KG1 (cell line): ENCODE data around the gene TGIF1.

Experiments used
- DNase-seq: peaks from one replicate; lab custom pipeline; 2025; lab: John Stamatoyannopoulos, UW

The TGIF1 gene

DNA sequence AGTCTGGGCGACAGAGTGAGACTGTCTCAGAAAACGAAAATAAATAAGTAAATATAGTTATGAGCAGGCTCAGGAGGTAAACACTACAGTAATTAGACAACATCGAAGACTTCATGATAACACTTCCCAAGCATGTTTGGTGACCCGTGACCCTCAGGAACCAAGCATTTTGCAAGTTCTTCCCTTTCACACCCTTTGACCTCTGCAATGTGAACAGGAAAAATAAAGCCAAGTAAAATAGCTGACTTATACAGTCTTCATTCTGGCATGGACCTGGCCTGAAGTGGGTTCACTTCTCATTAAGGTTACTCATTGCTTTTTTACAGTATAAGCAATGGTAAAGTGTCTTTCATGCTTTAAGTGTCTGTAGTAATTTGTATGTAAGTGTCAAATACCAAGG lies 15.3 kb upstream of the TGIF1 start:
- DNase-seq = no peak

DNA sequence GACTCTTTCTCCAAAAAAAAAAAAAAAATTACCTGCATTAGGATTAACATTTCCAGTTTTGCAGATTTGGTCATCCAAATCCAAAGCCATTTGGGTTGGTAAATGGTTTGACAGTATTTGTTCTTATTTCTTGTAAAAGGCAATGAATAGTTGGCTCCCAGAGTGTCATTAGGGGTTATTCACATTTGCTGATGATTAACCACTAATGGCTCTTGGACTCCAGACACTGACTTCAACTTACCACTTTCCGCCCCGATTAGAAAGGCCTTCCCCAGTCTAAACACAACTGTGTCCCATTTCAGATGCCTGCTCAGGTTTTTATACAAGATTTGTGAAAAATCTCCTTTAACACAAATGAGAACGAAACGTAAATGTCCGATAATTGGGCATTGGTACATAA lies 9.6 kb upstream of the TGIF1 start:
- DNase-seq = no peak

DNA sequence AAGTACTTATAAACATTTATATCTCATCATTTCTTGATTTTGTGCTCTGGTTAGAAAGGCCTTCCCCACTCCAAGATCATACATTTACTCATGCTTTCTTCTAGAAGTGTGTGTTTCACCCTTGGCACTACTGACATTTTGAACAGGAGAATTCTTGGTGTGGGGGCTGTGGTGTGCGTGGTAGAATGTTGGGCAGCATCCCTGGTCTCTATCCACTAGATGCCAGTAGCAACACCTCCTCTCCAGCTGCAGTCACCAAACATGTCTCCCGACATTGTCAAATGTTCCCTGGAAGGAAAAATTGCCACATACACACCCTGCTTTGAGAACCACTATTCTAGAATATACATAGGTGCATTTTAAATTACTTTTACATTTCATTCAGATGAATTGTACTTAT lies 8.7 kb upstream of the TGIF1 start:
- no peak for DNase-seq

DNA sequence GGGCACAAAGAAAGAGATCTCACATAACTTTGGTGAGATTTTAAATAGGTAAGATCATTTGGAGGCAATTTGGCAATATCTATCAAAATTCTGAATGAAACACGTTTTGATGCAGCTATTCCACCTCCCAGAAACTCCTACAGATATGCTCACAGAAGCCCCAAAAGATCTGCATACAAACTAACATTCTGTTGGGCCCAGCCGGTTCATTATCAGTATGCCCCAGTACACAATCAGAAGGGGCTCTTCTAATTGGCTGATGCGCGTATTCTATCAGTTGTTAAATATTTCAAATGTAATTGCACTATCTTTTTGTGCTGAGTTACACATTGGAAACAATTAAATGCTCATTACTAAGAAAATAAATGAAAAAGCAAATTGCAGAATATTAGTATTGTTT lies 7.1 kb upstream of the TGIF1 start:
- no peak for DNase-seq

DNA sequence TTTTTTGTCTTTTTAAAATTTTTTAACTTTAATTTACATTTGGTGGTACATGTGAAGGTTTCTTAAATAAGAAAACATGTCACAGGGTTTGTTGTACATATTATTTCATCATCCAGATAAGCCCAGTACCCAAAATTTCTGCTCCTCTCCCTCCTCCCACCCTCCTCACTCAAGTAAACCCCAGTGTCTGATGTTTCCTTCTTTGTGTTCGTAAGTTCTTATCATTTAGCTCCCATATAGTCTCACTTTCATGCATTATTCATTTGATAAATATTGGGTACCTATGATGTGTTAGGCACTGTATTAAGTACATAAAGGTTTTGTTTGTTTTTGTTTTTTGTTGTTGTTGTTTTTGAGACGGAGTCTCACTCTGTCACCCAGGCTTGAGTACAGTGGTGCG lies 5.7 kb upstream of the TGIF1 start:
- no peak for DNase-seq

DNA sequence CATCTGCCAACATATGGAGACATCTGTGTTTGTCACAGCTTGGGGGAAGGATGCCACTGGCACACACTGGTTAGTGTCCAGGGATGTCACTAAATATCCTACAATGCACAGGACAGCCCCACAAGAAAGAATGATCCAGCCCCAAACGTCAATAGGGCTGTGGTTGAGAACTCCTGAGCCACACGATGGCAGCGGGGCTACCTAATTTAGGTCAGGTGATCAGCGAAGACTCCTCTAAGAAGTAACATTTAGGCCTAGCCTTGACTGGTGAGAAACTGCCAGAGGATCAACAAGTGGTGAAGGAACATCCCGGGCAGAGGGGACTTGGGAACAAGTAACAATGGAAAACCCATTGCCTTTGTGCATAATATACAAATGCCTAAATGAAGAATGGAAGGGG lies 5.0 kb upstream of the TGIF1 start:
- DNase-seq = no peak

DNA sequence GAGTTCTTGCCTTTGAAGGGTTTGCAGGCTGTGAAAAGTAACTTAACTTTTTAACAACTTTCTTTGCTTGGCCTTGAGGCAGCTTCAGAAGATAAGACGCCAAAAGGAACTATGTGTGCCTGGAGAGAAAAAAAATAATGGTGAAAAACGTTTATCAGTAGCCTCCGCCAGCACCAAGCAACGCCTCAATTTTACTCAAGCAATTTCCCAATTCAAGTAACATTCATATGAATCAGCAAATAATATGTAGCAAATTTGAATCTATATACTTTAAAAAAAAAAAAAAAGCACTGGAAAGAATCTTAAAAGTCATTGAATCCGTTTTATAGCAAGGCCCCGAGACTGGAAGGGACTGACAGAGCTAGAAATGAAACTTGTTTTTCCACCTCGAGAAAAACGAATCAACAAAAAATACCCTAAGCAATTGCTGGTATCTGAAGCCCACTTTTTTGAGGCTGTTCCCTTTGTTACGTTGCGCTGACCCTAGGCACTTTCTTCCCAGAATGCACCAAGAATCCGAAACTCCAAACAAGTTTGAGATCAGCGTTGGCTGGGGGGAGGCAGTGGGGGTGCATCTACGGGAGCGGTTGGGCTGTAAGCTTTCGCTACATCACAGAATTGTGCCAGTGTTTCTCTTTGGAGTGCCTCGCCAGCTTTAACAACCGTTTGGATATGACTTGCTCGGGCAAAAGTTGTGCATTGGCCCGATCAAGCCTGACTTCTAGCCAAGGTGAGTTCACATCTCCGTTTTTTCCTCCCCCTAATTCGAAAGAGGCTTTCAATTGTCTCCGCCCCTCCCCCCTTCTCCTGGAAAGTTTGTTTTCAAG lies 2.7 kb upstream of the TGIF1 start:
- no peak for DNase-seq

DNA sequence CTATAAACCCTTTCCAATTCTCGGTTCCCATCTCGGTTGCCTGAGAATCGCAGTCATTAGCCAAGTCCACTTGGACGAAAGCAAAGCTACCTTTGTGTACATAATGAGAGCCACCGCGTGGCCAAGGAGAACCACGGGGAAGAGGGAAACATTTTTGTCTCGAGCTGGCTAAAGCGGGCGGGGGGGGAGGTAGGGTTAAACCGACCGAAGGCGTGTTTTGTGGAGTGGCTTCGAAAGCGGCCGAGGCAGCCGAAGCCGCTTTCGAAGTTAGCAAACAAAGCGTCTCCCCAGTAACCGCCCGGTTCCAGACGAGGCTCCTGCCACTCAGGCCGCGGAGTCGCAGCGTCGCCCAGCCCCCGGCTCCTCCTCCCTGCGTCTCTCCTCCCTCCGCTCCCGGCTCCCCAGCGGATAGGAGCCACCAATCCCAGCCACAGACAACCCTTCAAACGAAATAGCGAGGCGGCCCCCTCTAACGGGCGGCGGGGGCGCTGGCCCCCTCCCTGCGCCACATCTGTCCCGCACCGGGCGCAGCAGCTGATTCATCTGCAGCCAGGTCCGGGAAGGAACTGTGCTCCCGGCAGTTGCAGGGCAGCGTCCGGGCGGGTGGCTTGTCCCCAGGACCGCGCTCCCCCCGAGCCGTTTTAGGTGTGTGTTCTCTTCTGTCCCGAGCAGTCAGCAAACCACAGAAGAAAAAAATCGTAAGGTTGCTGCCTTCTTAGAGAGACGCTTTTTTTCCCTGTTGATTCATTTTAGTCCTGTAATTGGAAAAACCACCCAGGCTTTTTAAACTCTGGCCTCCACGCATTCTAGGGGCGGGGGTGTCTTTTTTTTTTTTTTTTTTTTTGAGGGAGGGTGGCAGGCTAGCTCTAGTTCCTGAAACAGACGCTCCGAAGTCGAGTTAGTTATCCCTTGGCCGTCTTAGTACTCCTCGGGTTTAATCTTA lies 1.8 kb upstream of the TGIF1 start:
- peak; percentile 95 for DNase-seq

DNA sequence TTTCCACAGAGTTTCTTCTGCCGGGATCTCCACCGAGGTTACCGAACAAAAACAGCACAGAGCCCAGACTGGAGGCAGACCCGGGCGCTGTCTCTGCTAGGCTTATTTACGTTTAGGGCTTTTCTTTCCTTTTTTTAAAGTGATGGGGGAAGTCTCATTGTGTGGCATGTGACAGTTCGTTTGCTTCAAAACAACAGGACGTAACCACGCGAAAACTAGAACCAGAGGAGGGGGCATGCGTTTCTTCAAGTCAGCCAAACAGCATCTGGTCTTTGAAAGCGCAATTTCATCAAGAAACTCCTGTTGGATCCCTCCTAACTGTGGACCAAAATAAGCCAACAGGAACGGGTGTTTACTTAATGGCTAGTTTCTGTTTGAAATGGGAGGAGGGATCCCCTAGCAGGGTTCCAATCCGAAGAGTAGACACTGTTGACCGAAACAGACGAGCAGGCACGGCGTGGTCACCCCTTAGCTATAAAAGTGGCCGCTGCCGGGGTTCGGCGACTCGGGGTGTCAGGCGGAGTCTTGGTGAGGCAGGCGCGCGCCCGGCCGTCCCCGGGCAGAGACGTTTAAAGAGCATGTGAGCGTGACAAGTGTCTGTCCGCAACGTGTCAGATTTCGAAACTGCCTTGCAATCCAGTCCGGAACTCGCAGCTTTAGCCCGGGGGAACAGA lies 997 bp upstream of the TGIF1 start:
- peak; percentile 75 for DNase-seq

DNA sequence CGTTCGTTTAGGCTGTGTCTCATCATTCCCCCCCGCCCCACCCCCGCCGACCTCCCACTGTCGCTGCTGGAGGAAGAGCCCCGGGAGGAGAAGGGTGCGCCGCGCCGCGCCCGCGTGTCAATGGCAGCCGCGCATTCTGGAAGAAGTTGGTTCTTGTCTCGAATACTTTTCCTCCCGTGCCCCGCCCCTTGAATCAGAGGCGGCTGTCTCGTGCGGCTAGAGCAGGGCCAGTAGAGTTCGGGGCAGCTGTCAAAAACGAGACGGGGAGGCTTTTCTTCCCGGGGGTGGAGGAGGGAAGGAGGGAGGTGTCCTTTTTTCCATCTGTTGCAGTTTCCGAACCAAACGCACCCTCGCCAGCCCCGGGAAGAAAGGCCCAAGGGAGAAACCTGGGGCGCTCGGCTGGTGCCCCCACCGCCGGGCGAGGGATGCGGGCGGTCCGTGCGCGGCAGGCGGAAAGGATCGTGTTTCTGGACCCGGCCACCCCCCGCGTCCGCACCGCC lies 410 bp upstream of the TGIF1 start:
- DNase-seq = no peak

DNA sequence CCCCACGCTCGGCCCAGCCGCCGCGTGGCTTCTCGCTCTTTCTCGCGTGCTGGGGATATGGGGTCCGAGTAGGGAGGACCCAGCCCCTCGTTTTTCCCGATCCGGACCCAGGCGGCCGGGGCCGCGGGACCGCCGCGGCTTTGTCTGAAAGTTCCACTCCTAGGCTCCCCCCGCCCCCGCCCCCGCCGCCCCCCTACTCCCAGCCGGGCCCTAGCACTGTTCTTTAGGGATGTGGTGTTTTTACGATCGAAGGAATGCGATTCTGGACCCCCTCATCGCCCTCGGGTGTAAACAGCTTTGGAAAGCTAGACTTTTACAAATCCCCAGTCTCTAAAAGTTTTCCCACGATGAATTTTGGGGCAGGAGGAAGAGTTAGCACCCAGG lies 819 bp downstream of the TGIF1 start:
- DNase-seq = no peak

DNA sequence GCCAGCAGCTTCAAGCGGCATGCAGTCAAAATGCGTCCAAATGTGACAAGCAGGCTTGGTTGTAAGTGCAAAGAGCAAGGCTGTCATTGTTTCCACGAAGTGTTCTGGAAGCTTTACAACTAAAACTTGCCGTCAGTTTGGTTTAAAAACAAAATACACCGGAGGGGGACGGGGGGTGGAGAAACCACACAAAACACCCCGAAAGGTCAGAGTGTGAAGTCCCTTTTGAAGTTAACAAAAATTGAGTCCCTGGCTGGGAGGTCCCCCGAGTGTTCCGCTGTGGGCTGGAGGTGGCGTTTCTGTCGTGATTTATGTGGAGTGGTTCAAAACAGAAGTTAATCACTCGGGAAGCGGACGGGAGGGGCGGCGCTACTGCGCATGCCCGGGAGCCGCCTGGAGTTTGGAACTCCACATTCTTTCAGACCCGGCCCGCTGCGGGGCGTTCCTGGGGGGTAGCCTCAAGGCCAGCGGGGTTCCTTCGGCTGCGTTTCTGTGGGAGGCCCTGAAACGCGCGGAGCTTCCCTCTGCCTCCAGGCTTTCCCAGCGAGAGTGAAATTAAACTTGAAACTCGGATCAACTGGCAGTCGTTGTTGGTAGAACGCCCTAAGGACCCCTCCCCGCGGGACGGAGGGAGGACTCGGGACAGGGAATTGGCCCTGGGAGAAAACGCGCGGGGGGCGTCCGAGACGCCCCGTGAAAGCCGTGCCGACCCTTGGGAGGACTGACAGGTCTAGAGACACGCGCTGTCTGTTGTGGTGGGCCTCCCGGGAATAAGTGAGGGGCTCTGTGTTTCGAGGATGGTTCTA lies 1.4 kb downstream of the TGIF1 start:
- peak; percentile 37 for DNase-seq

DNA sequence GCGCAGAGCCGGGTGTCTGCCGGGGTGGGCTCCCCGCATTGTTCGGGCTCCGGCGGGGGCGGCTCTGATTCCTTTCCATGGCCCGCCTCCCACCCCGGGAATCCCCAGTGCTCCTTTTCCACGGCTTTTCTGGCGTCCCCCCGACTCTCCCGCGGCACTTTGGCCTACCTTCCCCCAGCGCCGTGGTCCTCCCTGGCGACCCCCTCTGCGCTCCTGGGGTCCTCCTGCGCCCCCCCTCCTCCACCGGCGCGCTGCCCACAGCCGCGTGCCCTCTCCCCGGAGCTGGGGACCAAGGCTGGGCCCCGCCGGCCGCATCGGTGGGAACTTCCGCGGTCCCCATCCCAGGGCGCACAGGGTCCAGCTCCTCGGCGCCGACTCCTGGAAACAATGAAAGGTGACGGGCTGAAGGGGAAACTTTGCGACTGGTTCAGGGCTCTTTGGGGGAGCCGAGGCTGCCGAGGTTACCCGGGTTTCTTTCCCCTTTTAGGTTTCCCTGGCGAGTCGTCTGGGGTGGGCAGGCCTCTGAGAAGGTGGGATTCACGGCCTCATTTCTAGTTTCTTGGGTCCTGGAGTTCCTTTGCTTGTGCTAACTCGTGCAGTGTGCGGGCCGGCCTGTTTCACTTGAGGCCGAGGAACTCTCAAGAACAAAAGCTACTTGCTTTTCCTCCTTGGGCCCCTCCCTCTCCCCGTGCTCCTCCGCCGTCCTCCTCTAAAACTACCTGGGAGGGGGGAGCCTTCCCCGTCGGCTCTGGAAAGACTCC lies 2.2 kb downstream of the TGIF1 start:
- DNase-seq = no peak

DNA sequence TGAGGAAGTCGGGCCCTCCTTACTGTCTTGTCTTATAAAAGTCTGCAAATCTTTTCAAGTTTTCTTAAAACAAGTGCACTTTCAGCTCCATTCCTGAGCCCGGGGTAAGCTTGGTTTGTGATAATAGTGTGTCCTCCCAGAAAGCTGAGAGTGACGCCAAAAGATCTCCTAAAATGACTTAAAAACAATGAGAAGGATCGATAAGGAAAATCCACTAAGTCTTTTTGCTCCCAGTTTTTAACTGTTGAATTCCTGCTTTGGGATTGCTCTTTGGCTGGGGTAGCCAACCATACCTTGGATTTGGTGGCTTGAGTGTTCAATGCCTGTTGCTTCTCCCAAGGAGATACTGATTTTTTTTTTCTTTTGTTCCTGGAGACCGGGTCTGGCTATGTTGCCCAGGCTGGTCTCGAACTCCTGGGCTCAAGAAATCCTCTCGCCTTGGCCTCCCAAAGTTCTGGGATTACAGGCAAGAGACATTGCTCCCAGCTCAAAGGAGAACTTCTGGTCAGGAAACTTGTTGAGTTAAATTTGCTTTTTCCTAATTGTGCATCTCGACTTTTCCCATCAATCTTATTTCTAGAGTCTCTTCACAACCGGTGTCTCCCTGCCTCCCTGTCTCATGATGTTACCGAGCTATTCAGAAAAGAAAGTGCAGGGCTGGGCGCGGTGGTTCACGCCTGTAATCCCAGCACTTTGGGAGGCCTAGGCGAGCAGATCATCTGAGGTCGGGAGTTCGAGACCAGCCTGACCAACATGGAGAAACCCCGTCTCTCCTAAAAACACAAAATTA lies 3.0 kb downstream of the TGIF1 start:
- no peak for DNase-seq

DNA sequence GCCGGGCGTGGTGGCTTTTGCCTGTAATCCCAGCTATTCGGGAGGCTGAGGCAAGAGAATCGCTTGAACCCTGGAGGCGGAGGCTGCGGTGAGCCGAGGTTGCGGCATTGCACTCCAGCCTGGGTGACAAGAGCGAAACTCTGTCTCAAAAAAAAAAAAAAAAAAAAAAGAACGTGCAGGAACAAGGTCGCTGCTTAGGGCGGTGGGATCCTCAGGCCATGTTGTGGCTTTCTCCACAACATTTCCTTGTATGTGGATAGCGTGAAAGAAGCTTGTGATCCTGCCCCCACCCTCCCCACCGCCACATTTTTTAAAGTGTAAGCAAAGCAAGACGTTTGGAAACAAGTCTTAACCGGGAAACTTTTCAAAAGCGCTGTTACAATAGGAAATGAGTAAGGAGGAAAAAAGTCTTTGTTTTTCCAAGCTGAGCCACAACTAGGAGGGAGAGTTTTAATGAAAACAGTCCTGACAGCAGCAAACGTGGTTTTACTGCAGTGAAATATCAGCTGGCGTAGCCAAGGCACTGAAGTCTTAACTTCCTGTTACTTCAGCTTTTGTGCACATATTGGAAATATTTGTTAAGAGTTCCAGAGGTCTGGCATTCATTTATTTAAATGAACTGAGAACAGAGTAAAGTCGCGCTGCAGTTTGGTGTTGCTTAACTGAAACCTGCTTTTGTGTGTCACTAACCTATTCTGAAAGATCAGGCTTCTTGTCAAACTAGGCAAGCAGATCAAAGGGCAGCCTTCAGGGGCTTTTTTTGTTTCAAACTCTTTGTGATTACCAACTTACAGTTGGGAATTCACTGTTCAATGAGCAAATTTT lies 3.8 kb downstream of the TGIF1 start:
- DNase-seq = no peak

DNA sequence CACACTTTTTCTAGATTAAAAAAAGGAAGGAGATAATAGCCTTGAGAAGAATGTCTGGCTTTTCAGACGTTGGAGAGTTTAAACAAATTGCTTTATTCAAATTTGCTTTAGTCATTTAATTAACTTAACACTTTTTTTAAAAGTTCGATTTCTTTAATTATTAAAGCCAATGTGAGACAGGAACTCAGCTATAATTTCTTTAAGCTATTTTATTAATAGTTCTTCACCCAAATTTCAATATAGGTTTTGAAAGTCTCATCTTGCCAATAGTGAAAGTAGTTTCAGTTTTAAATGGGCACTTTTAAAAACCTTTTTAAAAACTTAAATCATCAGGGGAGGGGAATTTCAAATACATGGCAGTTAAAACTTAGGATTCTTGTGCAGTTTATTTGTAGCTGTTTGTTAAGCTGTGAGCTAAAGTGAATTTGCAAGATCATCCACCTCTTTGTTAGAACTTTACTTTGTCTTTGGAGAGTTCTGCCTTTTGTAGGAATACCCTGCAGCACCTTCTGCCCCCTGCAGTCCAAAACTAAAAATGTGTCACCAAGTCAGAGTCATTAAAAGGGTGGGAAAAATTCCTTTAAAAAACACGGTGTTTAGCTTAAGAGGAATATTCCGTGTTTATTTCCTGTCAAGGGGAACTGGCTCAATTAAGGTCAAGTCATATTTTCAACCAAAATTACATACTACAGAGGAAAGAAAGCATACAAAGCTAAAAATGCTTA lies 4.6 kb downstream of the TGIF1 start:
- DNase-seq = peak; percentile 33

DNA sequence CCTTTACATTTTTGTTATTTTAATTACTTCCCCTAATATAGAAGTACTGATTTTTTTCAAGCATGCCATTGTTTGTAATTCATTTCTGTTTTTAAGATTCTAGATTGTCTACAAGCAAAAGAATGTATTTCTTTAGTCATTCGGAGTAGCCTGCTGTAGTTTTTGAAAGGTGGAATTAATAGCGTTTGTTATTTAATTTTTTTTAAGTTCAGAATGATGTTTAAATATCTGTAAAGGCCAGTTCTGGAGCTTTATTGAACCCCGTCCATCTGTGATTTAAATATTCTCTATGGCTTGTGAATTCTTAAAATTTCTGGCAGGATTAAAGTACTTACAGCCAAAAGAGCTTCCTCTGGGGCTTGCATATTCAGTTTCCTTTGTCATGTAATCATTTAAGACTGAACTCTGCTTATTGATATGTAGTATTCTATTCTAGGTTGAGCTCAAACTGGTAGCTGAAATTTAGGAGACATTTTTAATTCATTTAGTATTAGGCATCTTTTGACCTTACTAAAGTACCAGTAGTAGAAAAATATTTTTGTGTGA lies 5.2 kb downstream of the TGIF1 start:
- no peak for DNase-seq
